Neural crest cell (in vitro differentiated cells): ENCODE data around the gene TBL1Y. TPM values are rescaled to one million over a fixed set of nuclear protein-coding genes. Genes with fewer than 3 reads are reported as not detected.

Experiments used
- DNase-seq: peaks from one replicate; pipeline ENCODE4 v3.0.0; 2021; ENCODE audit warnings: low read depth, mixed read lengths, low spot score
- H3K27ac Mint-ChIP-seq: one replicate; pipeline ENCODE4 v1.8.0; 2021; ENCODE audit warnings: mild to moderate bottlenecking, mixed read lengths; ENCODE audit not compliant: unreplicated experiment
- H3K27me3 Mint-ChIP-seq: 2 replicates; pipeline ENCODE4 v1.8.0; 2021; ENCODE audit warnings: low read depth, mild to moderate bottlenecking, mixed read lengths
- H3K36me3 Mint-ChIP-seq: 2 replicates; pipeline ENCODE4 v1.8.0; 2021; ENCODE audit warnings: low read depth, mild to moderate bottlenecking, mixed read lengths
- H3K4me1 Mint-ChIP-seq: 2 replicates; pipeline ENCODE4 v1.8.0; 2021; ENCODE audit warnings: mixed read lengths
- H3K4me3 Mint-ChIP-seq: one replicate; pipeline ENCODE4 v1.8.0; 2021; ENCODE audit warnings: mild to moderate bottlenecking, mixed read lengths
- H3K9me3 Mint-ChIP-seq: 2 replicates; pipeline ENCODE4 v1.8.0; 2021; ENCODE audit warnings: mixed read lengths
- CTCF ChIP-seq: fragments of 200-600 bp; sonication (generic); conservative IDR thresholded peaks from 2 replicates; pipeline ENCODE4 v1.5.0; 2021; ENCODE audit warnings: antibody characterized with exemption, mild to moderate bottlenecking
- total RNA-seq: library from RNA; stranded (reverse); gene quantifications from 2 replicates; pipeline ENCODE4 v1.2.1, GENCODE V29; 2021

The TBL1Y gene
- total RNA-seq, 1 donor from 2014 or later: not detected

GRCh38 chrY:7125136-7126056 lies 214.9 kb downstream of the TBL1Y start:
- Mint-ChIP-seq H3K4me1 (no peaks in the 10 kb centered on the region), H3K9me3 (no peaks in the 10 kb centered on the region), H3K27ac (no peak overlapping the region), H3K4me3 (no peak overlapping the region), H3K36me3 (no peaks in the 10 kb centered on the region), H3K27me3 (no peaks in the 10 kb centered on the region)
- no peak for DNase-seq
- TF ChIP-seq CTCF: no peak

DNA sequence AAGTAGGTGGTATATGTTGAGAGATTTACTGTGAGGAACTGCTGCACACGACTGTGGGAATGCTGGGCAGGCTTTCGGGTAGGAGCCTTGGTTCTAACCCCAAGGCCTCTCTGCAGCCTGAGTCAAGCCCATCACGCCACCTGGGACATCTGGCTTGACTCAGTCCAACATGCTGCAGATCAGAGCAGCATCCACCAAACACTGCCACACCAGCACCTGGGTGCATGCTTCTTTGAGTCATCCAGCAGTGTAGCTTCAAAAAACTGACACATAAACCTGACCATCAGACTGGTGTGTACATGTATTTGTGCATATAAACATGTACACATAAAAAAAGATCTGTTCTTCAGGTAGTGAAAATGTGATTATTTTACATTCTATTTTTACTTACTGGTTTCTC lies 217.7 kb downstream of the TBL1Y start:
- Mint-ChIP-seq H3K36me3 (no peaks in the 10 kb centered on the region), H3K4me1 (no peaks in the 10 kb centered on the region), H3K4me3 (no peak overlapping the region), H3K27me3 (no peaks in the 10 kb centered on the region), H3K27ac (no peak overlapping the region), H3K9me3 (no peaks in the 10 kb centered on the region)
- TF ChIP-seq CTCF: no peak
- DNase-seq: no peak

Other genes starting within 250 kb of the TBL1Y start
- gene AMELY, start 1.1 kb downstream of the TBL1Y start, total RNA-seq: not detected in 2 replicates